ENCODE results near the gene IKBKG. TPM values are rescaled to one million over a fixed set of nuclear protein-coding genes. Genes with fewer than 3 reads are reported as not detected.

Gene IKBKG
- total RNA-seq, 3 donors from 2014 or later (not counting 1 experiment from before 2014, with no cell fraction given) = 64.8 to 84.6 (median 84.1) TPM

DNA sequence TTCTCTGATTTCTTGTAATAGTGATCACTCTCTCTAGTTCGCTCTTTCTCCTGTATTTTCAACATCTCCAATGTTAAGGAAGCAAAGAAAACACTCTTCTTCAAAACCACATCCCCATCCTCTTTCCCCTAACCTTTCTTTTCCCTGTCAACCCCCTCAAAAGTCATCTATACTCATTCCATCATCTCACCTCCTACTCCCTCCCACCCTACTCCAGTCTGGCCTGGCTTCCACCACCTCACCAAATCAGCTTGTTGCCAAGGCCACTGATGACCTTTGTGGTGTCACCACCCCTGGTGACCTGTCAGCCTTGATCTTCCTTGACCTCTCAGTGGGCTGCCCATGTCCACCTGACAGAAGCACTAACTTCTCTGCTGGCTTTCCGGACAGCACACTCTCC is 33.7 kb upstream of the IKBKG start:
- no peaks in the 10 kb centered on the region for H3K36me3 Mint-ChIP-seq

DNA sequence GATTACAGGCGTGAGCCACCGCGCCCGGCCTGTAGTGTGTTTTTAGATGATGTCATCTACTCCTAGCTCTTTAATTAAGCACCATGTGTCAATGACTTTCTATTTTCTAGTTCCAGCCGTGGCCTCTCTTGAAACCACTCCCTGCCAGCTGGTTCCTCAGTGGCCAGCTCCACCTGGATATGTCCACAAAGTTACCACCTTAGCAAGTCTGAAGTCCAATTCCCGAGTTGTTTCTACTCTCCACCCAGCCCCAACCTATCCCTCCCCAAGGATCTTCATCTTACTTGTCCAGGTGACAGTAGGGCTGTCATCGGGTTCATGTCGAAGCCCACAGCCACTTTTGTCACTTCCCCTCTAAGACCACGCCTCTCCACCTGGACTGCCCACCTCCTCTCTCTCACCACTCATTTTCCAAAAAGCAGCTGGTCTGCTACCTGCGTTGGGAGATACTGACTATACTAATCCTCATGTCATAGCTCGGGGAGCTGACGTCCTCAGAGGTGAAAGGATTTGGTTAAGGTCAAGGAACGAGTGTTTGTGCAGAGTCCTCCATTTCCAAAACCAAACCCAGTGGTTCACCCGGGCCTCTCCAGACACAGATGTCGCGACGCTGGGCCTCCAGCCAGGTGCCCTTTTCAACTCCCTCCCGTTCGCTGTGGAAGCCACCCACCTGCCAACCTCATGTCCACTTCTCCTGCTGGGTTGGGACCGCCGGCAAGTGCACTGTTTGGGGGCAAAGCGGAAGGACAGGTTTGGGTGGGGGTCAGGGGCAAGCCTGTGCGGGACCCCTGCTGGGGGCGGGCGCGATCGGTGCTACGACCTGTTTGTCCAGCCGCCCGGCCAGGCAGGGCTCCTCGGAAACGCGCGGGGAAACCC is 32.1 kb upstream of the IKBKG start:
- H3K27ac ChIP-seq (ENCODE audit: low read length) = peak overlapping the region; percentile 88
- intact Hi-C loops (cut with micrococcal nuclease) = no loop called here
- 4% methylated on average over 22 of the region's 34 CpGs for WGBS (ENCODE audit: insufficient coverage)
- peaks cover 13 to 28% of the 10 kb centered on the region in 2 donors for H3K4me1 Mint-ChIP-seq
- TF ChIP-seq, protein P1, sequence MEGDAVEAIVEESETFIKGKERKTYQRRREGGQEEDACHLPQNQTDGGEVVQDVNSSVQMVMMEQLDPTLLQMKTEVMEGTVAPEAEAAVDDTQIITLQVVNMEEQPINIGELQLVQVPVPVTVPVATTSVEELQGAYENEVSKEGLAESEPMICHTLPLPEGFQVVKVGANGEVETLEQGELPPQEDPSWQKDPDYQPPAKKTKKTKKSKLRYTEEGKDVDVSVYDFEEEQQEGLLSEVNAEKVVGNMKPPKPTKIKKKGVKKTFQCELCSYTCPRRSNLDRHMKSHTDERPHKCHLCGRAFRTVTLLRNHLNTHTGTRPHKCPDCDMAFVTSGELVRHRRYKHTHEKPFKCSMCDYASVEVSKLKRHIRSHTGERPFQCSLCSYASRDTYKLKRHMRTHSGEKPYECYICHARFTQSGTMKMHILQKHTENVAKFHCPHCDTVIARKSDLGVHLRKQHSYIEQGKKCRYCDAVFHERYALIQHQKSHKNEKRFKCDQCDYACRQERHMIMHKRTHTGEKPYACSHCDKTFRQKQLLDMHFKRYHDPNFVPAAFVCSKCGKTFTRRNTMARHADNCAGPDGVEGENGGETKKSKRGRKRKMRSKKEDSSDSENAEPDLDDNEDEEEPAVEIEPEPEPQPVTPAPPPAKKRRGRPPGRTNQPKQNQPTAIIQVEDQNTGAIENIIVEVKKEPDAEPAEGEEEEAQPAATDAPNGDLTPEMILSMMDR (IDR thresholded peaks at IDR 0.05) = no peak
- DNase-seq = peak in 1 of 2 donors; percentile 39
- no peaks in the 10 kb centered on the region for H3K27me3 Mint-ChIP-seq (ENCODE audit: low read depth in 2 of 2)
- no peaks in the 10 kb centered on the region for H3K36me3 ChIP-seq (ENCODE audit: control insufficient read depth, insufficient read depth, low read length)
- no peaks in the 10 kb centered on the region for H3K9me3 Mint-ChIP-seq
- peak overlapping the region; percentile 87 for H3K4me3 ChIP-seq (ENCODE audit: low read length)
- peak overlapping the region; percentile 80 for H3K4me3 Mint-ChIP-seq
- peak overlapping the region; percentile 84 to 91 for H3K27ac Mint-ChIP-seq
- no peaks in the 10 kb centered on the region for H3K9me3 ChIP-seq (ENCODE audit: control insufficient read depth, insufficient read depth, low read length)
- no peak for ATAC-seq
- H3K27me3 ChIP-seq (ENCODE audit: control insufficient read depth, insufficient read depth, low read length) = no peaks in the 10 kb centered on the region
- H3K36me3 Mint-ChIP-seq = no peaks in the 10 kb centered on the region
- peaks cover 30% of the 10 kb centered on the region for H3K4me1 ChIP-seq (ENCODE audit: control insufficient read depth, insufficient read depth, low read length)

More for the DNA sequence above, 33.7 kb upstream of the IKBKG start:
- no peak for ATAC-seq
- no peak overlapping the region for H3K27ac ChIP-seq (ENCODE audit: low read length)
- Mint-ChIP-seq H3K9me3 (no peaks in the 10 kb centered on the region), H3K27me3 (ENCODE audit: low read depth in 2 of 2) (no peaks in the 10 kb centered on the region), H3K4me1 (peaks cover 13 to 28% of the 10 kb centered on the region in 2 donors), H3K4me3 (no peak overlapping the region), H3K27ac (peak overlapping the region in 1 of 2 donors; percentile 72)
- H3K4me3 ChIP-seq (ENCODE audit: low read length) = no peak overlapping the region
- 100% methylated on average over 2 of the region's 2 CpGs for WGBS (ENCODE audit: insufficient coverage)
- no peaks in the 10 kb centered on the region for H3K9me3 ChIP-seq (ENCODE audit: control insufficient read depth, insufficient read depth, low read length)
- H3K36me3 ChIP-seq (ENCODE audit: control insufficient read depth, insufficient read depth, low read length) = no peaks in the 10 kb centered on the region
- intact Hi-C loops (cut with micrococcal nuclease) = no loop called here
- H3K27me3 ChIP-seq (ENCODE audit: control insufficient read depth, insufficient read depth, low read length) = no peaks in the 10 kb centered on the region
- TF ChIP-seq, protein P1 (IDR thresholded peaks at IDR 0.05) = no peak
- no peak for DNase-seq
- H3K4me1 ChIP-seq (ENCODE audit: control insufficient read depth, insufficient read depth, low read length) = peaks cover 30% of the 10 kb centered on the region

DNA sequence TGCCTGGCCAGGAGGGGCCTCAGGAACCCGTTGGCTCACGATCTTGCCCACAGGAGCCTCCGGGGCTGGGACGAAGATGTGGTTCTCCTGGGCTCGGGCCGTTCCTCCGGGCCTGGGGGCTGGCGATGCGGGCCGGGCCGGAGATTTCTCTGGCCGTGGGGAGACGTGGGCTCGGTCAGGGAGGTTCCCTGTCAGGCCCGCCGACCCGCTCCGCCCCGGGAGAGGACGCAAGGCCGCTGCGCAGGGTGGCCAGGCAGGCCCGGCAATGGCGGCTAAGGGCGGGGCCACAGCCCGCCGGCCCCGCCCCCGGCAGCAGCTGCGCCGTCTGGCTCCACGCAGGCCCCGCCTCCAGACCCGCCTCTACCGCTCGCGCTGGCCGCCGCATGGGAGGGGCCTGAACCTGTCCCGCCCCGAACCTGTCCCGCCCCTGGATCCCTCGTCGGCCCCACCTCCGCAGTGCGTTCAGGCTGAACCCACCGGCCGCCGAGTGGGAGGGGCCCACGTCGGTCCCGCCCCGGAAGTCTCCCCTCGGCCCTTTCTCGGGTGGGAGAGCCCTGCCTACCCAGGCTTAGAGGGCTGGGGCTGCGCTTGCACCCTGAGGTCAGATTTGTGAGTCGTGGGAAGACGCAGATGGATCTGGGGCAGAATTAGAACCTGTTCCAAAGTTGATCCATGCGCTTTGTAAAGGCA is 31.3 kb upstream of the IKBKG start, which contains the start of gene FAM3A:
Gene FAM3A (minus strand): TSS at position 267 of the 690 bp plus-strand sequence. CDS start 460 bp downstream, outside the sequence.
- Histone ChIP-seq H3K27ac (ENCODE audit: low read length) (peak within 1 kb of the TSS; percentile 88), H3K36me3 (ENCODE audit: control insufficient read depth, insufficient read depth, low read length) (no peaks in the 10 kb centered on the region), H3K4me1 (ENCODE audit: control insufficient read depth, insufficient read depth, low read length) (peaks cover 28% of the 10 kb centered on the region), H3K27me3 (ENCODE audit: control insufficient read depth, insufficient read depth, low read length) (no peaks in the 10 kb centered on the region), H3K9me3 (ENCODE audit: control insufficient read depth, insufficient read depth, low read length) (no peaks in the 10 kb centered on the region), H3K4me3 (ENCODE audit: low read length) (peak within 1 kb of the TSS; percentile 87)
- under 1% methylated on average over 59 of the region's 59 CpGs for WGBS (ENCODE audit: insufficient coverage)
- H3K4me1 Mint-ChIP-seq = peaks cover 13 to 23% of the 10 kb centered on the region in 2 donors
- no peaks in the 10 kb centered on the region for H3K27me3 Mint-ChIP-seq (ENCODE audit: low read depth in 2 of 2)
- intact Hi-C loops (cut with micrococcal nuclease) = loop anchor here (1.0 kb wide), 1 partner anchor 26 kb away; the partner anchor contains the start of gene SLC10A3
- H3K9me3 Mint-ChIP-seq = no peaks in the 10 kb centered on the region
- peak; percentile 93 to 99 (median 94) for ATAC-seq
- H3K4me3 Mint-ChIP-seq = peak within 1 kb of the TSS; percentile 86
- peak; percentile 84 to 93 for DNase-seq
- peak within 1 kb of the TSS; percentile 84 to 91 for H3K27ac Mint-ChIP-seq
- no peaks in the 10 kb centered on the region for H3K36me3 Mint-ChIP-seq
- TF ChIP-seq, protein P1 (IDR thresholded peaks at IDR 0.05) = no peak

Measured in natural killer cell (primary cell).